Activated CD4-positive, CD25-positive, alpha-beta regulatory T cell treated with anti-CD3 and anti-CD28 coated beads, Interleukin-2, amount 50 U/mL, for 24 hours (primary cell): ENCODE results near the gene TNS3.

Experiments
- ATAC-seq, 2 donors: fragments of 150-1000 bp; cut with Tn5 transposase; one replicate each; pipeline ENCODE4 v1.10.0; 2021; ENCODE audit warnings: mild to moderate bottlenecking in 1 of 2, moderate library complexity in 1 of 2

Gene TNS3

GRCh38 chr7:47318395-47319182, 263.3 kb downstream of the TNS3 start:
- ATAC-seq: no peak

- ATAC-seq: no peak
Measured at GRCh38 chr7:47317487-47317886, 264.4 kb downstream of the TNS3 start.

DNA sequence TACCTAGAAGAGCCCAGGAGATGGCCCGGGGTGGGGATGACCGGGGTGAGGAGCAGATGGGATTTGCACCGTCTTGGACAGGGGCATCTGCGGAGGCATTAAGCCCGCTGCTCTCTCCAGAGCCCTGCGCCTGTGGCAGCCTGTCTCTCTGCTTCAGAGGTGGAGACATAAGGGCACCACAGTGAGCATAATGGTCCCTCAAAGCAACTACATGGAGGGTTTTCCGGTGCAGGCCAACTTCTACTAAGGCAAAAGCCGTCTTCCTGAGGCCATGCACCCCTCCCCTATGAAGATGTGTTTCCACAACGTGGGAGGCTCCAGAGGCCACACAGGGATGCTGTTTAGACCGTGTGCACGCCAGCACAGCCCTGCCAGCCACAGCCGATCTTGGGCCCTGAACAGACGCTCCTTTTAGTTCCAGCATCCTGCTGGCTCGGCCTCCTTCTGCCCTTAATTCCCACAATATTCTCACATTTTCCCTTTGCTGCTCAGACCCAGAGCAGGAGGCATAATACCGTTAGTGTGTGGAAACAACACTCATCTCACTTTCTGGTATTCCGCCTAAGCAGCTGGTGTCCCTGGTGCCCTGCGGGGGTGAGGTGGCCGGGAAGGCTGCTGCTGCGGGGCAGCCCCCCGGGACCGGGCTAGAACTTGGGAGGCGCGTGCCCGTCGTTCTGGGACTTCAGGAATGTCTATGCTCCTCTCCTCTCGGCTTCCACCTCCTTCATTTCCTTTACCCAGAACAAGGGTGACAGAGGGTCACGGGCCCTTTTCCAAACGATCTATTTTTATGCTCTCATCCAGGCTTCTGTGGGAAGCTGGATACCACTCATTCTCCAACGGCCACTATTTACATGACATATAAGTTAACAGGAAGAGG, 266.9 kb downstream of the TNS3 start:
- no peak for ATAC-seq

DNA sequence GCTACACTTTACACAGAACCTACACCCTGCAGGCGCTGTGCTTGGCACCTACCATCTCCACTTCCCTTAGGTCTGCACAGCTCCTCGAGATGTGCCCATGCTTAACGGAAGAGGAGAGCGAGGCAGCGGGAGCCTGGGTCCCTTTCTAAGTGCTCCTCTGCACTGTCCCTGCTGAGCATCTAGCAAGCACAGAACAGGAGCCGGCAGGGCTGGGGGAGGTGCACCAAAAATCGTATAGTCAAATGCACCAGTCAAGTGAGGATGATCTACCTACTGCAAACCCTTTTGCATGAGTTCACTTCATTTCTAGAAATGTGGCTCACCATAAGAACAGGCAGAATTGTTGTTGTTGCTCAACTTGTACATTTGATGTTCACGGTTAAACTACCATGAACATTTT, 267.7 kb downstream of the TNS3 start:
- peak in 1 of 2 donors; percentile 10 for ATAC-seq

DNA sequence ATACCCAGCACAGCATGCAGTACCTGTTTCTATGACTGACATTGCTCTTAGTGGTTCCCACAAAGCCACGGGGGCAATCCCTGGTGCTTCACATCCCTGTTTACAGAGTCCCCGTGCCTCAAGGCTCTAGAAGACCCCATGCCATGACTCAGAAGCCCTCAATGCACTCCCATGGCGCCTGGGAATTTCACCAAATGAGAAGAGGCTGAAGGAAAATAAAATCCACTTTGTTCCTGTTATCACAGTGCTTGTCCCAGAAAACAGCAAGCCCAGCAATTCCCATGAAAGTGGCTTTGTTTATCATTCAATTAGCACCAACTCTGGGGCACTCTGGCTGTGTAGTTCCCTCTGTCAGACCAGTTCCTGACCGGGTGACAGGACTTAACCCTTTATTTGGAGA, 268.3 kb downstream of the TNS3 start:
- no peak for ATAC-seq

- ATAC-seq: no peak
Measured at GRCh38 chr7:47311891-47312290, 270.0 kb downstream of the TNS3 start.

- peak in 1 of 2 donors; percentile 7 for ATAC-seq
Measured at GRCh38 chr7:47310020-47310419, 271.9 kb downstream of the TNS3 start.

GRCh38 chr7:47308808-47309207, 273.1 kb downstream of the TNS3 start:
- ATAC-seq: no peak

GRCh38 chr7:47307311-47307710, 274.6 kb downstream of the TNS3 start:
- ATAC-seq: no peak

DNA sequence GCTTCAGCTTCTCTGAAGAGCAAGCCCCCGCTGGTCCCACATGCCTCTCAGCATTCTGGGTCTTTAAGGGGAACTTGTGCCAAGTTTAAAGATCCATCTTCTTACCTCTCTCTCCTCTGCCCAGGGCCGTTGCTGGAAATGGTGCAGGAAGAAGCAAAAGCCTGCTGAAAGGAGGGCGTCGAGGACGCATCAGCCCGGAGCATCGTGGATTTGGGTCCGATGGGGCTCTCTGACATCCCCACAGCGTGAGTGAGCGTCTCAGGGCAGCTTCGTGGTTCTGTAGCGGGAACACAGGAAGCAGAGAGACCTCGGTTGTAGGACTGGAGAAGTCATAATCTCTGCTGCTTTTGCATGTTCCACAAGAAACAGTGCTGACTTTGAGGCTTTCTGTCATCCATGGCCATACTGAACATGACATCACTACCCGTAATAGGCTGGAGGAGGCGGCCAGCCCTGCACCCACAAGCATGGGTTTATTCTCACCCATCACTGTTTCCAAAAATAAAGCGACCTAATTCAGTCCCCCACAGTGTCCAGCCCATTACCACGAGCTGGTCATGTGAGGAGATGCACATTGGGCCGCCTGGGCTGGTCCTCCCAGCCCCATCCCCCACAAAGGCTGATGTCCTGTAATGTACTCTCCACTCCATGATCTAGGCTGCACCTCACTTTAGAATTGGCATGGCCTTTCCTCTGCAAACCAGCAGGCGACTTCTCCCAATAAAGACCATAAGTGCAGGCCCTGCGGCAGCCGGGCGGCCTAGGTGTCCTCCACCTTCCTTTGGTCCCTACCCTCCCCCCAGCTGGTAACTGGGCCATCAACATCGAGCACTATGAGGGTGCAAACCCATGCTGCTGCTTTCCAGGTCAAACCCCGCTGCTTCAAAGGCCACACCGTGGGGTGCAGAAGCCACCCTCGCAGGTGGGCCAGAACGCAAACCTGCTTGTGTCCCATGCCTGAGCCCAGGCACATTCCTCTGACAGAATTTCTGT, 276.9 kb downstream of the TNS3 start:
- no peak for ATAC-seq

DNA sequence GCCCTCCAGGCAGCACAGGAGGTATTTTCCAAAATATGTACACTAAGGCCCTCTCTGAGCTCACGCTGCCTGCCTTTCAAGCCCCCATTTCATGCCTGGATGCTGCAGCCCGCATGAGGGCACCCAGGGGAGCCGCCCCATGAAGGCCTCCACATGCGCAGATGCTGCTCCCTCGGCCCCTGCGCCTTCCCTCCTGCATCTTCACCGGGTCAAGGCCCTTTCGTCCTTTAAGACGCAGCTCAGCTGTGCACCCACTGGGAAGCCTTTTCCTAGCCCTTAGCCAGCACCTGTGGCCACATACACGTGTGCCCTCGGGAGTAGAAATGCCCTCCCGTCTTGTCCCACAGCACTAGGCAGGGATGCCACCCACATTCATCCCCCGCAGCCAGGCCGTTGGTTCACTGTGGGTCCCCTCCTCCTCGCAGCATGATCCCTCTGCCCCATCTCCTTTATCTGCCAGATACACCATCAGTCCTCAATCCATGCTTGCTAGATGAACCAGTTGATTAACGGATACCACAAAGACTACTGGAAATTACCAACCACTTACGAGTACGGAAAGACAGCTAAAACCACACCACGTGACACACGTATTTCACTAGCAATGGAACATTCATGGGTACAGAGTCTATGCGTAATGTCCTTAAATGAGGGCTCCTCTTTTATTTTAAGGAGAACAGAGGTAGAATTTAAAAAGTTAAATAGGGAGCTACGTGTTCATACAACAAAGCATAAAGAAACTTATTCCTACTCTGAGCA, 278.0 kb downstream of the TNS3 start:
- peak in 1 of 2 donors; percentile 7 for ATAC-seq

DNA sequence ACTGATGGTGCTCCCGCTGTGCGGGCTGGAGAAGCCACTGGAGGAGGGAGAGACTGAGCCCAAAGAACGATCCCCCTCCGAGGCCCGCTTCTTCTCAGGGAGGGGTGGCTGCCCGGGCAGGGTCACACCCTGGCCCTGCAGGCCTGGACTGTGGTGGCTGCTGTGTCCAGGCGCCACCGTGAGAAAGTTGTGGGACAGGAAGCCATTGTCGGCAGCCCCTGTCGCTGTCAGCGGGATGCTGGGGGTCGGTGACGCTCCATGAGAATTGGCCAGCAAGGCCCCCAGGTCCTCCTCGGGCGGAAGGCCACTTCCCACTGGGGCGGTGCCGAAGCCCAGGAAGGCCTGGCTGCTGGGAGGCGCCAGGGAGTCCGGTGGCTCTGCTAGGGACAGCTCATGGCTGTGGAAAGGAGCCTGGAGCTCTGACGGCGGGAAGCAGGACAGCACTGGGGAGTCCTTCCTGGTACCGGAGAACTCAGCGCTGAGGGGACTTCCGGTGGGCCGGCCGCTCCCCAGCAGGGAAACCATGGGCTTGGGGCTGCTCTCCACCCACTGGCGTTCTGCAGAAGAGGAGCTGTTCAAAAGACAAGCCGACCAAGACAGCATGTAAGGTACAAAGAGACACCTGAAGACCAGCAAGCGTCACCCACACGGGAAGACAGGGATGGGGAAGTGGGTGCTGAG, 278.8 kb downstream of the TNS3 start:
- peak in 1 of 2 donors; percentile 10 for ATAC-seq

DNA sequence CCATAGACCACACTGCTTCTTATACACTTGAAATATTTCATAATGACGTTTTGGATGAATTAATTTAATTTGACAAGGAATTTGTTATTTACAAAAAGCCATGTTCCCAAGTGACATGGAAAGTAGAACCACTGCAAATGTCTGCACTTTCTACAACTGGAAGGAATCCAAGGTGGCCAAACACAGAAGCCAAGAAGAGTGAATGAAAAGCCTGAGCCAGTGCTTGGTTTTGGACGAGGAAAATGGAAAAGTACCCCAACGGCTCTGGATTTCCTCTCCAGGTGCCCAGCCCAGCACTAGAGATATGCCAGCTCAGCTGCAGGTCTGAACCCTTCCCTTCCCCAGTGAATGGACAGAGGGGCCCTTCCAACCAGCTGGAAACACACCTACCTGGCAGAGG, 279.4 kb downstream of the TNS3 start:
- ATAC-seq: no peak

DNA sequence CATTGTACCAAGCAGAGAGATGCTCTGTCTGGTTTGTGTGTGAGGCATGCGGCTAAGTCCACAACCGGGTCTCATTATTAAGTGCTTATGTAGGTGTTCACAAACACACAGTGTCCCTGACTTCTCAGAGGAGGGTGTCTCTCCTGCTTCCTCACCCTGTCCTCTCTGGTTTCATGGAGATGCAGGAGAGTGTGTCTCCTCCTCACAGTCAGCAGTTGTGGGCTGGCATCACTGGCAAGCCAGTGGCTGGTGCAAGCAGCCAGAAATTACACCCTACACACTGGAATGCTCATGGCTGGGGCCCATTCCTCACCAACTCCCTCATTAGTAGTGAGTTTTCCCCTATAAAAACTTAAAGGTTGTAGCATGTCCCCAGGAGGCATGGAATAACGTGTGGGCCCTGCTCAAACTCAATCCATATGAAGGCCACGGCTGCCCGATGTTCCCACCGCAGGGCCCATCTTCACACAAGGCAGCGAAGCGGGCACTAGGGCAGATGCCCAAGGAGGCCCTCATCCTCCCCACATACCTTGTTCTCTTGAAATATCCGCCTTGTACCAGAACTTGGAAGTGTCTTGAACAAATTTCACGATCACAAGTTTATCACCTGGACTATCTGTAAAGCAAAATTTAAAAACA, 280.1 kb downstream of the TNS3 start:
- no peak for ATAC-seq

DNA sequence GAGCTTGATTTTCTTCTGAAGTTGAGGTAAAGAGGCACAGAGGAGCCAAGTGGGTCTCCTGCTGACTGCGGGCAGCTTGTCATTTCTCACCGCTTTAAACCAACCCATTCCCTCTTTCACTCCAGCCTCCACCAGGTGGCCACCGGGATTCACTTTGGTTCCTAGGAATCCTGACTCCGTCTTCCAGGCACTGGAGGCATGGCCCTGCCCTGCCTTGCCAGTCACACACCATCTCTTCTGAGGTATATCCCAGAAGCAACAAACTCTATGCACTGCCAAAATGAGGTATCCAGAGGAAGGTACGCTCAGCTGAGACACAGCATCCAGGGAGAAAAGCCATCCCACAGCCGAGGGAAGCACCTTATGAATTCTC, 280.8 kb downstream of the TNS3 start:
- no peak for ATAC-seq

DNA sequence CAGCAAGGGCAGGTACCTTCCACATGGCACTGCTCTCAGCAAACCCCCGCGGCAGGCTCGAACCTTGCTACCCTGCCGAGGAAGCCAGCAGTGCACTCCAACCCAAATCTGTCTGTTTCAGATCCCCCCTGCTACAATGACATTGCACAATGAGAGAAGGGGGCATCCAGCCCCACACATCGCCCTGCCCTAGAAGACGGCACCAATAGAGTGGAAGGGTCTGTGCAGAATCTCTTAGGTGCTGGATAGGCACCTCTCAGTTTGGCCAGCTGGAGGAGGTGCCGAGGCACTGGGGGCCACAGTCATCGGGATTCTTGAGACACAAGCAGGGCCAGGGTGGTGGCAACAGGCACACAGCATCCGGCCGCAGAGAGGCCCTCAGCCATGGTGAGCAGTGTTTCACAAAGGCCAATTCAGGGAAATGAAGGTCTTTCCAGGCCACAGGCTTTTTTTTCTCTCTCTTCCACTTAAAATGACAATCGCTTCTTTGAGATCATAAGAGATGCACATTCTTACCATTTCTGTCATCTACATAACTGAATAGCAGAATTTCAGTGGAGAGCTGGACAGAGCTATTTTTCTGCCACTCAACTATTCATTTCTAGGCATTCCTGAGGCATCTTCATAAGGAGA, 281.3 kb downstream of the TNS3 start:
- no peak for ATAC-seq

DNA sequence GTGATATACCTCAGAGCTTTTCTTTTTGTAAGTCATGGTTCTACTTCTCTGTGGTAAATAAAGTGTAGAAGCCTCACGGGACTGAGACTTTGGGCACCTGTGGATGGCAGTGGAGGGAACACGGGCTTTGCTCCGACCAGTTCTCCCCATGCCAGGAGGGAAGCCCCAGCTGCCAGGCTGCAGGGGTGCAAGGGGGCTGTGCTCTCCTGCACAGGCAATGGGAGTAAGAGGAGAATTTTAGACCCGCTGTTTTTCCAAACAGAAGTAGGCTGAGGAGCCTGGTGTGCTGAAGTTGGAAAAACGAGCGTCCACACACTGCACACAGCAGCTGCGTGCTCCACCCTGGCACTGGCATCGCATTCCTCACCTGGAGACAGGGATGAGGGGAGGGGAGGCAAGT, 282.4 kb downstream of the TNS3 start:
- no peak for ATAC-seq

GRCh38 chr7:47298636-47299035, 283.3 kb downstream of the TNS3 start:
- no peak for ATAC-seq

DNA sequence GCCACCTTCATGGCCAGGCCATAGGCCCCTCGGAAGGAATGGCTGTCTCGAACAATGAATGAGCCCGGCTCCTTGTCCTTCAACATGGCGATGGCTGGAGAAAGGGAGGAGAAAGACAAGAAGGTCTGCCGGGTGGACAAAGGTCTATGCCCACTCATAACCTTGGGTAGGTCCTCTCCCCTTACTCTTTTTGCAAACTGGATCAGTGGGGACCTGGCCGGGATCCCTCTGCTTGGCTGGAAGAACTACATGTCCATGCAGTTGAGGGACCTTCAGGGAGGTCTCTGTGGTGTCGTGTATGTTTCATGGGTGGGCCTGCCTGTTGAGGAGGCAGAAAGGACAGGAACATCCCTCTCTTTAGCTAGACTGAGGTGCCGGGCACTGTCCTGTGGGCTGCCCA, 284.8 kb downstream of the TNS3 start:
- no peak for ATAC-seq

DNA sequence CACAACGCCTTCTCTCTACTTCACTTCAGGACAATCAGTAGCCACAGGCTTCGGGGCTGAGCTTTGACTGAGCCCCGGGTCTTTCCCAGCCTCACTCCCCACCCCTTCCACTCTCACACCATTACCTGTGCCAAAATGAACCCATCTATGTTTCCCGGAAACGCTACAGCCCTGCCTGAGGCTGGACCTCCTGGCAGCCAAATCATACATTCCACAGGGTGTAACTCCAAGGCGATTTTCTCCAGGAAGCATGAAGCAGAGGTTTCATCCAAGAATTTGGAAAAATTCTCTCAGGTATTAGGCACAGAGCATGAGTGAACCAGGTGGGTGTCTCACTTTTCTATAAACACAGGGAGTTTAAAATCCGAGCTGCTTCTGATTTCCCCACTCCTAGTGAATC, 286.3 kb downstream of the TNS3 start:
- no peak for ATAC-seq
